HG03460 (cell line): ENCODE results near the gene TMEM106A.
A peak's percentile ranks its signal among the peaks of the same experiment; 100 is the strongest.
"Not testable (repeated sequence)": the region's sequence is repeated elsewhere in the genome, so short reads cannot be mapped to it uniquely, and the experiment has no call there.

Source experiments
- ATAC-seq: cut with Tn5 transposase; IDR thresholded peaks from one replicate; pipeline ENCODE4 v1.9.1; 2021; ENCODE audit not compliant: unreplicated experiment

Gene TMEM106A, protein sequence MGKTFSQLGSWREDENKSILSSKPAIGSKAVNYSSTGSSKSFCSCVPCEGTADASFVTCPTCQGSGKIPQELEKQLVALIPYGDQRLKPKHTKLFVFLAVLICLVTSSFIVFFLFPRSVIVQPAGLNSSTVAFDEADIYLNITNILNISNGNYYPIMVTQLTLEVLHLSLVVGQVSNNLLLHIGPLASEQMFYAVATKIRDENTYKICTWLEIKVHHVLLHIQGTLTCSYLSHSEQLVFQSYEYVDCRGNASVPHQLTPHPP

GRCh38 chr17:43211480-43212402 is at the start of gene TMEM106A:
Gene TMEM106A, plus strand, starts transcription at chr17:43211875. Its CDS starts 1,167 bp downstream, at chr17:43213042.
- ATAC-seq = peak; percentile 60

DNA sequence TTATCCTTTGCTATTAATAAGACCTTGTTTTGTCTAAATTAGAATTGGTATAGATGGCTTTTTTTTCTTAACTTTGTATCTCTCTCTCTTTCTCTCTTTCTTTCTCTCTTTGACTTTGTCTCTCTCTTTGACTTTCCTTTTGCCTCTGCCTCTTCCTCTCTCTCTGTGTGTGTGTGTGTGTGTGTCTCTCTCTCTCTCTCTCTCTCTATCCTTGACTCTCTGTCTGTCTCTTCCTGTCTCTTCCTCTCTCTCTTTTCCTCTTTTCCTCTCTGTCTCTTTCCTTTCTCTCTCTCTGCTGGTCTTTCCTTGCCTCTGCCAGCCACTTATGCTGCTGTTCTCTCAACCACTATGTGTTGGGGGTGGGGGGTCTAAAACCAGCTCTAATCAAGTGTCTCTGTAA is 45.7 kb upstream of the TMEM106A start:
- not testable (repeated sequence) for ATAC-seq

- ATAC-seq = peak; percentile 16
Measured at GRCh38 chr17:43169561-43170139, 42.0 kb upstream of the TMEM106A start.

- peak; percentile 65 for ATAC-seq
Measured at GRCh38 chr17:43170140-43170765, 41.4 kb upstream of the TMEM106A start.

GRCh38 chr17:43170766-43171585 is 40.7 kb upstream of the TMEM106A start, which contains the start of gene NBR1:
Gene NBR1, plus strand, starts transcription at chr17:43171214. Its CDS starts 4,586 bp downstream, at chr17:43175800.
- ATAC-seq = peak; percentile 73

- no peak for ATAC-seq
Measured at GRCh38 chr17:43171586-43172487, 39.8 kb upstream of the TMEM106A start.

- ATAC-seq = no peak
Measured at GRCh38 chr17:43175213-43176118, 36.2 kb upstream of the TMEM106A start.

DNA sequence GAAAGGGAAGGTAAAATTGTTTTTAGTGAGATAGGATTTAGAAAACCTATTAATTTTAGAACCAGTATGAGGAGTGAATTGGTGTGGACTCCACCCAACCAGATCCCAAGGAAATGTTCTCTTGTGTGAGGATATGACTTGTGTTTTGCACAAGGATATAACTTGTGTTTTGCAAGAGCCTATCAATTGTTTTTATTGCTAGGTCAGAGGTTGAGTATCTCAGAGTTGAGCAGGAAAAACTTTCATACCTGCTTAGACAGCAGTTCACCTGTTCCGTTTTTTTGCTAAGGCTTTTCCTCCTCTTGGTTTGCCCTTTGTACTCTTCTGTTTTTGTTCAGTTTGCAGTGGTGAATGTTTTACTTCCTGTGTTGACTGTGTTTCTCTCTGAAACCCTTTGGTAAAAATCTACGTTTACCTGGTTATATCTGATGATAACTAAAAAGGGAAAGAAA is 35.5 kb upstream of the TMEM106A start:
- ATAC-seq = no peak

DNA sequence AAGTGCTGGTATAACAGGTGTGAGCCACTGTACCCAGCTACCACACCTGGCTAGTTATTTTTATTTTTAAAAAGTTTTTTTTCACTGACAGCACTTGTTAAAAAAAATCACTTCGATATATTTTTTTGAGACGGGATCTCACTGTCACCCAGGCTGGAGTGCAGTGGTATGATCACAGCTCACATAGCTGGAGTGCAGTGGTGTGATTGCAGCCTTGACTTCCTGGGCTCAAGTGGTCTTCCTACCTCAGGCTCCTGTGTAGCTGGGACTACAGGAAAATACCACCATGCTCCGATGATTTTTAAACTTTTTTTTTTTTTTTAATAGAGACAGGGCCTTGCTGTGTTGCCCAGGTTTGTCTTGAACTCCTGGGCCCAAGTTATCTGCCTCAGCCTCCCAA is 27.8 kb upstream of the TMEM106A start:
- no peak for ATAC-seq

DNA sequence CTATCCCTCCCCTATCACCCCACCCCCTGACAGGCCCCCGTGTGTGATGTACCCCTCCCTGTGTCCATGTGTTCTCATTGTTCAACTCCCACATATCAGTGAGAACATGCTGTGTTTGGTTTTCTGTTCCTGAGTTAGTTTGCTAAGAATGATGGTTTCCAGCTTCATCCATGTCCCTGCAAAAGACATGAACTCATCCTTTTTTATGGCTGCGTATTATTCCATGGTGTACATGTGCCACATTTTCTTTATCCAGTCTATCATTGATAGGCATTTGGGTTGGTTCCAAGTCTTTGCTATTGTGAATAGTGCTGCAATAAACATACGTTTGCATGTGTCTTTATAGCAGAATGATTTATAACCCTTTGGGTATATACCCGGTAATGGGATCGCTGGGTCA is 25.0 kb upstream of the TMEM106A start:
- not testable (repeated sequence) for ATAC-seq

DNA sequence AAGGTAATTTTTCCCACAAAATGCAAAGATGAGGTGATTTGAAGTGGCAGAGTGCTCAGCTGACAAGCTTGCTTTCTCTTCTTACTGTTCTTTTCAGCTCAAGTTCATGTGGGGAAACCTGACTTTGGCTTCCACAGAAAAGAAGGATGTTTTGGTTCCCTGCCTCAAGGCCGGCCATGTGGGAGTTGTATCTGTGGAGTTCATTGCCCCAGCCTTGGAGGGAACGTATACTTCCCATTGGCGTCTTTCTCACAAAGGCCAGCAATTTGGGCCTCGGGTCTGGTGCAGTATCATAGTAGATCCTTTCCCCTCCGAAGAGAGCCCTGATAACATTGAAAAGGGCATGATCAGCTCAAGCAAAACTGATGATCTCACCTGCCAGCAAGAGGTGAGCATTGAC is 18.4 kb upstream of the TMEM106A start:
- ATAC-seq = no peak

- no peak for ATAC-seq
Measured at GRCh38 chr17:43199633-43200032, 12.0 kb upstream of the TMEM106A start.

GRCh38 chr17:43200127-43200526 is 11.5 kb upstream of the TMEM106A start:
- no peak for ATAC-seq

GRCh38 chr17:43203013-43203412 is 8.7 kb upstream of the TMEM106A start:
- not testable (repeated sequence) for ATAC-seq

DNA sequence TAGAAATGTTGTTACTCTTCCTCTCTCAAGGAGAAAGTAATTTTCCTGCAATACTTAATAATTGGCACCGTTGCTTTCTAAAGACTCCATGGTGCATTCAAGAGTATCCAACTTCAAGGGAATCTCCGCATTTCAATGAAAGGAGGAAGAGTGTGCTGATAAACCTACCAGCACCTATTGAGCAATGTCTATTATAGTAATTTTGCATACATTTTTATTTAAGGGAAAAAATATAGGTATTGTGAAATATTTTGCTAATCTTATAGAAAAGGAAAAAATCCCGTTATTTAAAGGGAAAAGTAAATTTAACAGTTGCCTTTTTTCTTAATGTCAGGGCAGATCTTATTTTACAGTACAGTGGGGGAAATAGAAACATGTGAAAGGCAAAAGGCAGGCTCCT is 1.1 kb upstream of the TMEM106A start:
- ATAC-seq = no peak

DNA sequence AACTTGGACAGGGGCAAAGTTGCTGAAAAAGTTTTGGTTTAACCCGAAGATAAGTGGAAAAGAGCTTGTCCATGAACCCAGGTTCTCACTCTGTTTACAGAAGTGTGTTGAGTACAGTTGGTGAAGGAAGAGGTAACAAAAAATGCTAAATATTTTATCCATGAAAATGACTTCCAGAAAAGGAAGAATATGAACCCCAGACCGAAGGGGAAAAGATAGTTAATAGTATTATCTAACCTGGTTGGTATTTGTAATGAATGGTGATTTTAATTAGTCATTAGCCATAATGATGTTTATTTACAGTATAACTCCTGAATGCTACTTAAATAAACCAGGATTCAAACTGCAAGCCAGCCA is 574 bp upstream of the TMEM106A start:
- ATAC-seq = no peak

- no peak for ATAC-seq
Measured at GRCh38 chr17:43212641-43213490, 1.2 kb downstream of the TMEM106A start.
